Measurements from ENCODE around the gene OR14K1. TPM values are rescaled to one million over a fixed set of nuclear protein-coding genes. Genes with fewer than 3 reads are reported as not detected.
"Not testable (repeated sequence)": the region's sequence is repeated elsewhere in the genome, so short reads cannot be mapped to it uniquely, and the experiment has no call there.

The OR14K1 gene
- polyA plus RNA-seq, 2 of the 4 experiments (the other 2 are of a cell fraction), result not detected

DNA sequence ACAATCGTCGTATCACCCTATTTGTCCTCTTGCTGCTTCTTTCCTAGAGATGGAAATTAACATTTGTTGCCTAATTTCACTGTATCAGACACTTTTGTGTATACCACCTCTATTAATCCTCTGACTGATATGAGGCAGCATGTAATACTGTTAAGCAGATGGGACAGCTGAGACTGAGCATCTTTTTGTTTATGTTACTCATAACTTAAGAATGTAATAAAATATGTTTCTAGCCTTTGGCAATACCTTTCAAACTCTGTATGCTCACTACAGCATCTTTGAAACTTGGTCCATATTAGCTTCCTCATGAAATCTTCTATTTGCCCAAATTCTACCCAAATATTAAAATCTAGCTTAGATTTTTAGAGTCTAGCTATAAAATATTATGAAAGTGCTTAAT lies 2.3 kb downstream of the OR14K1 start (continued):
- no peak for TF ChIP-seq USF2 (IDR thresholded peaks at IDR 0.05)
- TF ChIP-seq ATOH8 (CRISPR knock-in tag; IDR thresholded peaks at IDR 0.05; ENCODE audit: low read depth), result no peak

DNA sequence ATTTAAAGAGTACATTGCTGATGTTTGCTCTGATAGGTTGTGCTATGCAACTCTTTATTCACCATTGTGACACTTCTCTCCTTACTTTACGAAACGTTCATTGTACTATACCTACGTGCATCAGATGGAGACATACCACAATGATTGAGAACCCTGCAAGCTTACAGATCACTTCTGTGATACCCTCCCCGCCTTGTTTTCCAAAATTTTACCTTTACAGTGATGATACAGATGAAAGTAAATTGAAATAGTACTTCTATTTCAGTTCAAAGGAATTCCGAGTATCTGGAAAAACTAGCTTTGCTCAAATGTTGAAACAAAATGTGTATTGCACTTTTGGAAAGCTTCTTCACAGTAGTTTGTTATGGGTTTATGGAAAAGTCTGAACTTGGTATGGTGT lies 3.3 kb downstream of the OR14K1 start:
- Histone ChIP-seq H3K4me2 (no peak overlapping the region), H3K9me3 (peaks cover 4% of the 10 kb centered on the region; the same call in 1 of the 3 replicates), H3K4me3 (no peak overlapping the region), H3K4me1 (no peaks in the 10 kb centered on the region), H3K27ac (no peak overlapping the region)
- ATAC-seq (no peak), FAIRE-seq (no peak), DNase-seq (ENCODE audit: low read depth in 1 of 2, low spot score in 1 of 2) (no peak)
- no peak for TF ChIP-seq CTCF (IDR thresholded peaks at IDR 0.05)
- TF ChIP-seq NPAS2 (CRISPR knock-in tag; IDR thresholded peaks at IDR 0.05; ENCODE audit: borderline replicate concordance), result no peak
- no peak for TF ChIP-seq RFX5 (IDR thresholded peaks at IDR 0.05)
- no peak for TF ChIP-seq ZFP36 (IDR thresholded peaks at IDR 0.05; ENCODE audit: borderline replicate concordance, partially characterized antibody)
- TF ChIP-seq POLR2AphosphoS2 (conservative IDR thresholded peaks at IDR 0.05; ENCODE audit: low read length), result no peak
- TF ChIP-seq SREBF2 (IDR thresholded peaks at IDR 0.05), result no peak
- TF ChIP-seq EP300 (IDR thresholded peaks at IDR 0.05), result no peak
- no peak for TF ChIP-seq HOXB5 (CRISPR knock-in tag; IDR thresholded peaks at IDR 0.05)
- no peak for TF ChIP-seq MAZ (IDR thresholded peaks at IDR 0.05; ENCODE audit: borderline replicate concordance, low read depth, low read length)
- no peak for TF ChIP-seq FOSB (CRISPR knock-in tag; IDR thresholded peaks at IDR 0.05)
- TF ChIP-seq ESRRA (IDR thresholded peaks at IDR 0.05; ENCODE audit: borderline replicate concordance, low read length), result no peak
- WGBS (ENCODE audit: missing lambda C conversion rate), result 2% methylated on average over 5 of the region's 5 CpGs
- ChIA-PET CTCF (no interaction called here), POLR2A (no interaction called here)

DNA sequence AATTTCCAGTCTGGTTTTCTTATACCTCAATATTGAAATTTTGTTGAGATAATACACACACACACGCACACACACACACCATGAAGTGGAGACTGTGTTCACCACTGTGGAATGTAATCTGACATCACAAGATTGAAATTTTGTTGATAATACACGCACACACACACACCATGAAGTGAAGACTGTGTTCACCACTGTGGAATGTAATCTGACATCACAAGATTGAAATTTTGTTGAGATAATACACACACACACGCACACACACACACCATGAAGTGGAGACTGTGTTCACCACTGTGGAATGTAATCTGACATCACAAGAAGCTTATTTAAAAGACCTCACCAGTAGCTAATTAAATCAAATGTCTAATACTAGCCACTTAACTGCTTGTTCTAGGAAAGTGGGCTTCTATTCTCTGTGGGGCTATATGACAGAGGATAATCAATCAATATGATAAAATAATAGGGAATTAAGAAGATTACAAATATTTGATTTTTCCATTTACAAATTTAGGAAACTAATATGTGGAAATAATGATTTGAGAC lies 3.9 kb downstream of the OR14K1 start:
- FAIRE-seq, result not testable (repeated sequence)

GRCh38 chr1:247746391-247746935 lies 8.0 kb downstream of the OR14K1 start:
- CTCF ChIA-PET, result no interaction called here
- H3K4me2 ChIP-seq, result no peak overlapping the region
- no peak overlapping the region for H3K27ac ChIP-seq
- H3K4me1 ChIP-seq, result no peaks in the 10 kb centered on the region
- DNase-seq (ENCODE audit: low read depth in 1 of 2, low spot score in 1 of 2) (no peak), ATAC-seq (no peak), FAIRE-seq (no peak)
- peaks cover 4% of the 10 kb centered on the region; the same call in 1 of the 3 replicates for H3K9me3 ChIP-seq
- POLR2A ChIA-PET, result no interaction called here
- WGBS (ENCODE audit: missing lambda C conversion rate), result 17% methylated on average over 3 of the region's 3 CpGs
- no peak overlapping the region for H3K4me3 ChIP-seq
- TF ChIP-seq CBX2 (IDR thresholded peaks at IDR 0.05; ENCODE audit: borderline replicate concordance, low read depth) (no peak), HOXB5 (CRISPR knock-in tag; IDR thresholded peaks at IDR 0.05) (no peak), RCOR1 (IDR thresholded peaks at IDR 0.05; ENCODE audit: low read depth, low read length) (no peak), HOXB13 (CRISPR knock-in tag; IDR thresholded peaks at IDR 0.05; ENCODE audit: low read depth) (no peak), NPAS2 (CRISPR knock-in tag; IDR thresholded peaks at IDR 0.05; ENCODE audit: borderline replicate concordance) (no peak), HEYL (CRISPR knock-in tag; IDR thresholded peaks at IDR 0.05) (no peak), REST (IDR thresholded peaks at IDR 0.05) (no peak), HMGXB4 (CRISPR knock-in tag; IDR thresholded peaks at IDR 0.05; ENCODE audit: borderline replicate concordance) (no peak)
- TF ChIP-seq, protein P1, sequence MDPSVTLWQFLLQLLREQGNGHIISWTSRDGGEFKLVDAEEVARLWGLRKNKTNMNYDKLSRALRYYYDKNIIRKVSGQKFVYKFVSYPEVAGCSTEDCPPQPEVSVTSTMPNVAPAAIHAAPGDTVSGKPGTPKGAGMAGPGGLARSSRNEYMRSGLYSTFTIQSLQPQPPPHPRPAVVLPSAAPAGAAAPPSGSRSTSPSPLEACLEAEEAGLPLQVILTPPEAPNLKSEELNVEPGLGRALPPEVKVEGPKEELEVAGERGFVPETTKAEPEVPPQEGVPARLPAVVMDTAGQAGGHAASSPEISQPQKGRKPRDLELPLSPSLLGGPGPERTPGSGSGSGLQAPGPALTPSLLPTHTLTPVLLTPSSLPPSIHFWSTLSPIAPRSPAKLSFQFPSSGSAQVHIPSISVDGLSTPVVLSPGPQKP (IDR thresholded peaks at IDR 0.05; ENCODE audit: low read depth, low read length), result no peak

More for the DNA sequence above, 3.9 kb downstream of the OR14K1 start:
- POLR2A ChIA-PET; CTCF ChIA-PET; H3K4me2 ChIP-seq; DNase-seq (ENCODE audit: low read depth in 1 of 2, low spot score in 1 of 2); H3K27ac ChIP-seq; H3K4me3 ChIP-seq; H3K9me3 ChIP-seq; ATAC-seq; H3K4me1 ChIP-seq: not testable (repeated sequence)
- WGBS (ENCODE audit: missing lambda C conversion rate), result 2% methylated on average over 3 of the region's 3 CpGs
